NCI-H146 (cell line): ENCODE results near the gene UNKL.
"Not testable (repeated sequence)": the region's sequence is repeated elsewhere in the genome, so short reads cannot be mapped to it uniquely, and the experiment has no call there.

Experiments used
- DNase-seq: peaks from one replicate; lab custom pipeline; 2025; lab: John Stamatoyannopoulos, UW

Gene UNKL

DNA sequence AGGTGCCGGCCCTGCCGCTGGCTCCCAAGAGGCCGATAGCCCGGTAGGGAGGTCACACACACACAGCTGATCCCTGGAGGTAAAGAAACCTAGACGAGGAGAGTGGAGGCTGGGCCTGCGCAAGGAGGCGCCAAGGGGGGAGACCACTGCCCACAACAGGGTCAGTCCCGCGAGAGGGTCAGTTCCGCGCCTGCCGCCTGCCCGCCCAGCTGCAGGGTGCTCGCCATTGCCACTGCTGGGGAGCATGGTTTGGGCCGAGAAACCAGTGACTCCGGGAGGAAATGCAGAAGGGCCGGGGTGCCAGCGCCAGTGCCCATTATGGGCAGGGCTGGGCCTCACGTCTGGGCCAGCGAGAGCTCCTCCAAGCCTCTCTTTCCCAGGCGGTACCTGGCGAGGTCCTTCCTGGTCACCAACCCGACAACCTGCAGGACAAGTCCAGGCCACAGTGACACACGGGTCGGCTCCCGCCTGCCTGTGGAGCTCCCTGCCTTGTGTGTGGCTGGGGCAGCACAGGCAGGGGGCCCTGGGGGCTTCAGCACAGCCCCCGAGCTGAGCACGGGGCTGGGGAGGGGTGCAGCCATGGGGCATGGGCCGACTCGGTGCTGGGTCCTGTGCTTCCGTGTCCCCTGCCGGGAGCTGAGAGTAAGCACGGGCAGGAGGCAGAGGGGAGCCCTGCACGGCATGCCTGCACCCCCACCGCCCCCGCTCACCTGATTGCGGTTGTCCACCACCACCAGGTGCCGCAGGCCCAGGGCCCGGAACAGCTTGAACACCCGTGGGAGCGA lies 32.0 kb upstream of the UNKL start:
- DNase-seq, result no peak

DNA sequence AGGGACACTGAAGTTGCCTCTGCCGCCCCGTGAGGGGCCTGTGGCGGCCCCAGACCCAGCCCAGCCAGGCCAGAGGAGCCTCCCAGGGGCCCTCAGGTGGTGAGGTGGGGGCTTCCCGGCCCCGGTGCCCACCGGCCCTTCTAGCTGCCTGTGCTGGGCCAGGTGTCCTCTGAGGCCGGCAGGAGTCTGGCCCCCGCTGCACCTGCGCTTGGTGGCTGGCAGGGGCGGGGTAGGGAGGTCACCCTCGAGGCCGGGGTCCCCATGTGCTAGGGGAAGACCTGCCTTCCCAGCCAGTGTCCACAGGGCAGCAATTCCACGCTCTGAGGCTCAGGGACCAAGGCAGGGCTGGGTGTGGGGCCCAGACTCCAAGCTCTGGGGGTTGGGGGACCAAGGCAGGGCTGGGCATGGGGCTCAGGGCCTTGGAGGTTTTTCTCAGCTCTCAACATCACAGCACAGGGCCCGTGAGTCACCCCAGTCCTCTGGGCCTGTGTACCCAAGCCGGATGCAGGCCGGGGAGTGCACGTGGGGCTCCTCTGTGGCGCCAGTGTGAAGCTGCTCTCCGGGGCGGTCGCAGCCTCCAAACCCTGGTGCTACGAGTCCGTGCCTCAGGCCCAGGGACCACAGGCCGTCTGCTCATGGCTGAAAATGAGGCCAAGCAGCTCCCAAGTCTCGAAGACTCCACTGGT lies 31.2 kb upstream of the UNKL start:
- DNase-seq, result no peak

DNA sequence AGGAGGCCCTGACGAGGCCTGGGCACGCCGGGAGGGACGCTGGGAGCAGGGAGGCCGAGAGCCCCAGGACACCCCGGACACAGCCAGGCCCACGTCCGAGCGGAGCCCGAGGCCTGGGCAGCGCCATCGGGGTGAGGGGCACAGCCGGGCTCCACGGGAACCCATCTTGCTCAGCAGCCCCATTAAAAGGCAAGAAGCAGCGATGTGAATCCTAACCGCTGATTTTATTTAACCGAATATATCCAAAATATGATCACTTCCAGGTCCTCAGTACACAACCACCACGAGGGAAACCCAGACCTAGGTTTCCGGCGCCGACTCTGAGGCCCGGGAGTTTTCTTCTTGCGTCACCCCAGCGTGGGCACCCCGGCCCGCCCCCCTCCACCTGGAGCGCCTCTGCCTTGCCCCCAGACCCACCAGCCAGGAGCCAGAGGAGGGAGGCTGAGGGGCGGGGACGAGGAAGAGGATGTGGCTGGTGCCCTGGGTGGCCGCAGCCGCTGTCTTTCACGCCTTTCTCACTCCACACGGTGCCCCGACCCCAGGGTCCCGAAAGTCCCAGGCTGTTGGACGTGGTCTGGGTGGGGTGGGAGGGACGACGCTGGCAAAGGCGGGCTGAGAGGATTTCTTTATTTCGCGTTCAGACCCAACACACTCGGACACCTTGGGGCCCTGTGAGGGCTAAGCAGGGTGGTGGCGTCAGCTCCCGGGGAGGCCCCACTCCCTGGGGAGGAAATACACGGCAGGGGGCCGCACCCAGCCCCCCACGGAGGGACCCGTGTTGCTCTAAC lies 30.4 kb upstream of the UNKL start:
- DNase-seq, result no peak

DNA sequence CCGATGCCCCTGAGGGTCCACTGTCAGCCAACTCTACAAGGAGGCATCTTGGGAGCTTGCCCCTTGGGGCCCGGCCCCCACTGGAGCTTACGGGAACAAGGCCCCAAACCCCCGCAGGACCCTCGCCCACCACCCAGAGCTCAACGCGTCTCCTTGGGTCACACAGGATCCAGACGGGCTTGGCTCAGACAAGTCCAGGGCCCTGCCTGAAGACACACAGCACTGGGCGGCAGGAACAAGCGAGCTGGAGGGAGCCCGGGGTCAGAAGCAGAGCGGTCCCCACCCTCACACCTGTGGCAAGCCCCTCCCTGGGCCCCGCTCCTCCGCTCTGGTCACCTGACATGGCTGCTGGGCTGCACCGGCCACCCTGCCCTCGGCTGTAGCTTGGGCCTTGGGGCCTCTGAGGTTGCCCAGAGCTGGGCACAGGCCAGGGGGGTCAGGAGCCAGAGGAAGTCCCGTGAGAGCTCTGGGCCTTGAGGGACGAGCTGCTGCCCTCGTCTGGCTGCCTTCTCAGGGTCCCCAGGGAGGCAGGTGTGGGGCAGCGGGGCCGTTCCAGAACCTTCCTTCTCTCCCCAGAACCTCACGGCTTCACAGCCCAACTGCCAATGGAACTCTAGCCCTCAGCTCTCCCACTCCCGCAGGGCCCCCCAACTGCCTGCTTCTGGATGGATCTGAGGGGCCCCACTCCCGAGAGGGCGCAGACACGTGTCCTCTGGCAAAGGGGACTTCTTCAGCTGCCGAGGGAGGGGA lies 29.7 kb upstream of the UNKL start, which contains the start of gene CCDC154:
CCDC154 (minus strand) TSS at position 577 of the 750 bp plus-strand sequence; CDS start at position 343, 234 bp downstream.
- DNase-seq, result no peak

DNA sequence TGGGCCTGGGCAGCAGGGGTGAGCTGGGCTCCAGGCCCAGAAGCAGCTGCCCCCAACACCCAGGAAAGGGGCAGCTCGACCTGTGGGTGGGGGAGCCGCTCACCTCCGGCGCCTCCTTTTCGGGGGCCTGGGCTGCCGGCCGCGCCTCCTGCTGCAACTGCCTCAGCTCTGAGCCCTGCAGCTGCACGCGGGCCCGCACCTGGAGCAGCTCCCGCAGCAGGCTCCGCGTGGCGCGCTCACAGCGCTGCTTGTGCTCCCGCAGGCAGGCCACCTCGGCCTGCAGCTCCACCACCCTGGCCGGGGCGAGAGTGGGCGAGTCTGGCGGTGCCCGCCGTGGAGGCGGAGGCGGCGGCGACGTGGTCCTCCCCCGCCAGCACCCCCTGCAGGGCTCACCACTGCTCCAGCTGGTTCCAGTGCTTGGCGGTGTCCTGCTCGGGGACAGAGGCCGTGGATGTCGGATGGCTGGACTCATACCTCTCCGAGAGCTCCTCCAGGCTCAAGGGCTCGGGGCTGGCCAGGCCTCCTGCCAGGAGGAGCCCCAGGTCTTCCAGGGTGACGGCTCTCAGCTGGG lies 29.0 kb upstream of the UNKL start:
- DNase-seq, result no peak

DNA sequence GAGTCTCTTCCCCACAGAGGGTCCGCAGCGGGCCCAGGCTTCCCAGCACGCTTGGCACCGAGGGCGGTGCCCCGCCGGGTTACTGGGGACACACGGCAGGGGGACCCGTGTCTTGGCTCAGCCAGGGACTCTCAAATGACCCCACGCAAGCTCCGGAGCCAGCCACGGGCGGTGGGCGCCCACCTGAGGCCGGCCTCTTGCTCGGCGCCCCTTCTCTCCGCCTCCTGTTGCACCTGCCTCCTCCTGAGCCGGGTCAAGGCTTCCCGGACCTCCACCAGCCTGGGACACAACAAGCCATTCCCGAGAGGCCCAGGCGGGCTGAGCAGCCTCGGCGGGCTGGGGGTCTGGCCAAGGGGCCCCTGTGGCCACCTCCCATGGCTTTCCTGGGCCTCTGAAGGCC lies 28.2 kb upstream of the UNKL start:
- no peak for DNase-seq

DNA sequence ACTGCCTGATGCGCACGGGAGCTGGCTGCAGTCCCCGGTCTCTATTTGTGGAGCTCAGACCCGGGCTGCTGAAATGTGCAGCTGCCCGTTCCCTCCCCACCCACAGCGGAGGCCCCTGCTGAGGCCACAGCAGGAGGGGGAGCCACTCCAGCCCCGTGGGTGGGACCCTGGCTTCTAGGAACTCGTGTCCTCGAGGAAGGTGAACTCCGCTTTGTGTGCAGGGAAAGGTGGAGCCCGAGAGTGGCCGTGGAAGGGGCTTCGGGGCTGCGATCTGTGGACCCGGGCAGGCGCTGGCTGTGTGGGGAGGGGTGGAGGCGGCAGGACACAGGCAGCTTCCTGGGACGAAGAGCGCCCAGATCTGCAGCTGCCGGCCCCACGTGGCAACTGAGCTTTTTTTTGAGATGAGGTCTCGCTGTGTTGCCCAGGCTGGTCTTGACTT lies 26.9 kb upstream of the UNKL start:
- peak; percentile 70 for DNase-seq

DNA sequence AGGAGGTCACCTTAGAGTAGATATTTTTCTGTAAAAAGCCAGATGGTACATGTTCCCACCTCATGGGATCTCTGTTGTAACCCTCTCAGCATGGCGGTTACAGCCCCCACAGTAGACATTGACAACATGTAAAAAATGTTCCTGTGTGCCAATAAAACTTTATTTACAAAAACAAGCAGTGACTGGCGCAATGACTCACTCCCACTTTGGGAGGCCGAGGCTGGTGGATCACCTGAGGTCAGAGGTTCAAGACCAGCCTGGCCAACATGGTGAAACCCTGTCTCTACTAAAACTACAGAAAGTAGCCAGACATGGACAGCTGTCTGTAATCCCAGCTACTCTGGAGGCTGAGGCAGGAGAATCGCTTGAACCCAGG lies 25.2 kb upstream of the UNKL start:
- DNase-seq, result not testable (repeated sequence)

DNA sequence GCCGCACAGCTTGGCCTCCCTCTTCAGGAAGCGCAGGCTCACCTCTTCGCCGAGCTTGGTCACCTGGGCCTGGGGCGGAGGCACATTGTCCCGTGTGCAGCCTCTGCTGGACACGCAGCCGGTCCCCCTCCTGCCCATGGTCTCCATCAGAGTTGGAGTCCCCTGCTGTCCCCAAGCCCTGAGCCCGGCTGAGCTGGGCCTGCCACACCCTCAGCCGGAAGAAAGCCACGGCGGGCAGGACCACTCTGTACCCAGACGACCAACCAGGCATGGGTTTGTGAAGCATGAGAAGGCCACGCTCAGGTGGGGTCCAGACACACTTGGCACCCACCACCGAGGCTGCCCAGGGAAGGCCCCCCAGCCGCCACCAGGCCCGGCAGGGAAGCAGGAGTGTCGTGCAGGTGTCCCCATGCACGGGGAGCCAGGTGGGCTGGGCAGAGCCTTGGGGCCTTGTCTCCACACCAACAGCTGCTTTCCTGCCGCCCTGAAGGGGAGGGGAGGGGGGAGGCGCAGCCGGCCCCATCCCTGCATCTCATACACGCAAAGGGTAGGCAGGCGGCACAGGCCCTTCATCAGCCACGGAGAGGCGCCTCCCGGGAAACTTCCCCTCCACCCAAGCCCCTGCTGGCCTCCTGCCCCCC lies 24.7 kb upstream of the UNKL start:
- peak; percentile 91 for DNase-seq

DNA sequence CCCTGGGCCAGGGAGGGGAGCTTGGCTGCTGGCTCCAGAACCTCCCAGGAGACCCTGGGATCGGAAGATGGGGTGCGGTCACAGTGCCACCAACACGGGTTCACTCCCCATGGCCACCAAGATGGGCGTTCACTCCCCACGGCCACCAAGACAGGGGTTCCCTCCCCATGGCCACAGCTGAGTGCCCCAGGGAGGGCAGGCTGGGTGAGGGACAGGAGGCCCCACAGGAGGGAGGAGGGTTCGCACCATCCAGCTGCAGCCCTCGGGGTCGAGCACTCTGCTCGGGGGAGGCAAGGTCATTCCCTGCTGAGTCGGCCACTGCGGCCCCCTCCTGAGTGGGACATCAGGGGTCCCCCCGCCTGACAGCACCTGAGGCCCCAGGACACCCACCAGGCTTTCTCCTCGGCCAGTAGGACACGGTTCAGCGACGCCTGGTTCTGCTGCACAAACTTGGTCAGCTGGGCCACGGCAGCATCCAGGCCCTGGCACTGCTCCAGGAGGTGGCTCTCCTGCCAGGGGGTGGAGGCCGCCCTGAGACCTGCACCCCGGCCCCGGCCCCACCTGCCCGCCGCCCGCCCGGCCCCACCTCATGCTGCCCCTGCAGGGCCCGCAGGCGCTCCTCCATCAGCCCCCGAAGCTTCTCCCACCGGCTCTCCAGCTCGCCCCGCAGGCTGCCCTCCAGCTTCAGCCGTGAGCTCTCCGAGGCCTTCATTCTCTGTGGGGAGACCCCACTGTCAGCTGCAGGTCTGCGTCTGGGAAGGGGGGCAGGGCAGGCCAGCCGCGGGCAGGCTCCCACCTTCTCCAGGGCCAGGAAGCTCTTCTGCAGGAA lies 23.9 kb upstream of the UNKL start:
- peak; percentile 77 for DNase-seq

DNA sequence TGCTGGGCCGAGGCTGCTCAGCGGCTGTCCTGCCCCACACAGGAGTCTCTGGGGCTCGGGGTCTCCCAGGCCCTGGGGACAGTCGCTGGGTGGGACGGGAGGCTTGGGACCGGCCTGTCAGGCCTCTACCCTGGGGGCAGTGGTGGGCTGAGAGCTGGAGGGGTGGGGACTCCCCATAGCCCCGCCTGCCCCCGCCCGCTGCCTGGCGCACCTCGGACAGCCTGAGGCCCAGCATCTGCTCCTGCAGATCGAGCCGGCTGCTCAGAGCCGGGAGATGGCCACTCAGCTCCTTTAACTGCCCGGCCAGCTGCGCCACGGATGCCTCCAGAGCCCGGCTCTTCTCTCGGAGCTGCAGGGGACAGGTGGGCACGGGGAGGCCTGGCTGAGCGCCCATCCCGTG lies 23.1 kb upstream of the UNKL start:
- no peak for DNase-seq

DNA sequence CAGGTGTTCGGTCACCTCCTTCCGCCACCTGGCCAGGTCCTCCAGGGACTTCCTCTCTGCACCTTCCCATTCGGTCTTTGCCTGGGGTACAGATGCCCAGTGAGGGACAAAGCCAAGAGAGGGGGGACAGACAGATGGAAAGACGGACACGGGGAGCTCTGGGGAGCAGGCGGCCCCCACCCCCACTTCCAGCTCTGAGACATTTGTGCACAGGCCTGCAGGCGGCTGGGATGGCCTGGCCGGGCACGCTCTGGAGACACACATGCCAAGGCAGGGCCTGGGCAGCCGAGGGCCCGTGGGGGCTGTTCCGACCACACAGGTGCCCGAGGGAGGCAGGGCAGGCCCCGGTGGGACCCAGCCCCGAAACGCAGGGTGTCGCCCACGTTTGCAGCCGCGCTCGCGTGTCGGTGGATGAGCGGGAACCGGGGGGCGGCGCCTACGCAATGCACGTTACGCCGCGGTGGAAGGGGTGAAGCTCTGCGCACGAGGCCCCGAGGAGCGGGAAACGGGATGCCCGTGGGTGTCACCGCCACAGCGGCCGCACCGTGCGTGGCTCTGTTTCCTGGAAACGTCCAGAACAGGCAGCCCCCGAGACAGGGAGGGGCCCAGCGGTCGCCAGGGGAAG lies 22.3 kb upstream of the UNKL start:
- DNase-seq, result no peak

DNA sequence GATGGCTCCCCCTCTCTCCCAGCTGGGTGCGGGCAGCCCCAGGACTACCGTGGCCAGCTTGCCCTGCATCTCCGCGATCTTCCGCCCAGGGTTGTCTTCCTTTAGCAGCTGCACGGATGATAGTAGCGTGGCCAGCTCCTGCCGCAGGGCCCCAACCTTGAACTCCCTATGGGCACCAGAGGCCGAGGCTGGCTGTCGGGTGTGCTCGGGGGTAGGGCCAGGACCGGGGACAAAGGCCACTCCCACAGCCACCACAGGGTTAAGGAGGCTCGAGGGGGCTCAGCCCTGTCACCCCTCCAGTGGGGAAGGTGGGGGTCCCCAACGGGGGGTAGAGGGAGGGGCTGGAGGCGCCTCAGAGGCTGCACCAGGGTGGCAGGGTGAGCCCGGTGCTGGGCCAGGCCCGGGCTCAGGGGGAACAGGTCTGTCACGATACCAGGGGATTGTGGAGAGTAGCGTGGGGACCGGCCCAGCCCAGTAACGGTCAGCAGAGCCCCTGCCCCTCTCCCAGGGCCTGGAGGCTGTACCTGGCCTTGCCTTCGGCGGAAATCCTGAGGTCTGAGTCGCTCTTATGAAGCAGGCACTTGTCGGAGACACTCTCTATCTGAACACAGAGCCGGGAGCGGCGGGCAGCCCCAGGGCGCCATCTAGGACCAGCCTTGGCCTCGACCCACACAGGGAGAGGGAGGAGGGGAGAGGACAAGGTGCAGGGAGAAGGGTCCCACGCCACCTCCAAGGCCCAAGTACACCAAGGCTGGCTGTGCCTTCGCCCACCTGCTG lies 21.6 kb upstream of the UNKL start:
- no peak for DNase-seq

DNA sequence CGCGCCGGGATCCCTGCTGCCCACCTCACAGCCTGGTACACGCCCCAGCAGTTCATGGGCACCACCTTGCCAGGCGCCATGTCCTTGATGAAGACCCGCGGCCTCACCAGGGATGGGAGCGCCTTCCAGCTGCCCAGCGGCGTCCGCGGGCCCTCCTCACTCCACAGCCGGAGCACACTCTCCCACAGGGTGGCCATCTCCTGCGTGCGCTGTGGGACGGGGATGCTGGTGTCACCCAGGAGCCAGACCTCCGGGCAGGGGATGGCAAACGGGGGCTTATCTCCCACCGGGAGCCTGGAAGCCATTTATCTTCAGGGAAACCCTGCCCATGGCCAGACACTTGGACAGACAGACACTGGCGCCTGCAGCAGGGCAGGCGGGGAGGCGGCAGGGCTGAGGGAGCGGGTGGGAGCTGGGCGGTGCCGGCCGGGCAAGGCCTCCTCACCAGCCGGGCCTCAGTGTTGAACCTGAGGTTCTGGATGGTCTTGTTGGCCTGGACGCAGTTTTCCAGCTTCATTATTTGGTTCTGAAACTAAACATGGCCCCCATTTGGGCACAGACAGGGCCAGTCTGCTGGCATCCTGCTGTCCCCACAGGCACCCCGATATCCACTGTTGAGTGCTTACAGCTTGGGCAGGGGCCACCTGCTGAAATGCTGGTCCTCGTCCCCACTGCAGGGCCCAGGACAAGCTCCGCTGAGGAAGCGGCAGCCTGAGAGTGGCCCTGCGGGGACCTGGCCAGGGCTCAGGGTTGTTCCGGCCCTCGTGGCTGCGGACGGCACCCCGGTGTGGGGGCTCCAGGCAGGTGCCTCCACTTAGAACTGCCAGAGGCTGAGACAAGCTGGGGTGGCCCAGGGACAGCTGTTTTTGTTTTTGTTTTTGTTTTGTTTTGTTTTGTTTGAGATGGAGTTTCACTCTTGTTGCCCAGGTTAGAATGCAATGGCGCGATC lies 20.4 kb upstream of the UNKL start:
- DNase-seq, result no peak

DNA sequence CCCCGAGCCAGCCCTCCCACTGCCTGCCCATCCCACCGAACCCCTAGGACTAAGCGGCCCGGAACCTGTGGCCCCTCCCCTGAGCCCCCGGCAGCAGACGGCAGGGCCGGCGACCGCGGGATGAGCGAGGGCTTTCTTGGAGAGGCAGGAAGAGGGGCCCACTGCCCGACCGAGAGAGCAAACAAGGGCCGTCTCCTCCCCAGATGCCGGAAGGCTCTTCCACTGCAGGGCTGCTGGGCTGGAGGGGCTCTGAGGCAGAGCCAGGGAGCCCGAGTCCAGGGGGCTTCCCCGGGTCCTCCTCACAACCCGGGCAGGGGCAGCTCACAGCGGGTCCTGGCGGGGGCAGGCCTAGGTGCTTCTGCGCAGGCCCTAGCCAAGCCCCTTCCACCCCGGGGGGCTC lies 19.3 kb upstream of the UNKL start:
- no peak for DNase-seq

DNA sequence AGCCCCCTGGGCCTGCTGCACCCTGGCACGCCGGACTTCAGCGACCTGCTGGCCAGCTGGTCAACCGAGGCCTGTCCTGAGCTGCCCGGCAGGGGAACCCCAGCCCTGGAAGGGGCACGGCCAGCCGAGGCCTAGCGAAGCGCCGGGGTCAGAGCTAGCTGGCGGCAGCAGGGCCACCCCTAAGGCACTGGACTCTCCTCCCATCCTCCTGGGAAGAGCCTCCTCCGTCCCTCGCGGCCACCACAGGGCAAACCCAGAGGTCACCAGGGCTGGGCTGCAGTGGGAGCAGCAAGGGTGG lies 18.7 kb upstream of the UNKL start:
- DNase-seq, result no peak

DNA sequence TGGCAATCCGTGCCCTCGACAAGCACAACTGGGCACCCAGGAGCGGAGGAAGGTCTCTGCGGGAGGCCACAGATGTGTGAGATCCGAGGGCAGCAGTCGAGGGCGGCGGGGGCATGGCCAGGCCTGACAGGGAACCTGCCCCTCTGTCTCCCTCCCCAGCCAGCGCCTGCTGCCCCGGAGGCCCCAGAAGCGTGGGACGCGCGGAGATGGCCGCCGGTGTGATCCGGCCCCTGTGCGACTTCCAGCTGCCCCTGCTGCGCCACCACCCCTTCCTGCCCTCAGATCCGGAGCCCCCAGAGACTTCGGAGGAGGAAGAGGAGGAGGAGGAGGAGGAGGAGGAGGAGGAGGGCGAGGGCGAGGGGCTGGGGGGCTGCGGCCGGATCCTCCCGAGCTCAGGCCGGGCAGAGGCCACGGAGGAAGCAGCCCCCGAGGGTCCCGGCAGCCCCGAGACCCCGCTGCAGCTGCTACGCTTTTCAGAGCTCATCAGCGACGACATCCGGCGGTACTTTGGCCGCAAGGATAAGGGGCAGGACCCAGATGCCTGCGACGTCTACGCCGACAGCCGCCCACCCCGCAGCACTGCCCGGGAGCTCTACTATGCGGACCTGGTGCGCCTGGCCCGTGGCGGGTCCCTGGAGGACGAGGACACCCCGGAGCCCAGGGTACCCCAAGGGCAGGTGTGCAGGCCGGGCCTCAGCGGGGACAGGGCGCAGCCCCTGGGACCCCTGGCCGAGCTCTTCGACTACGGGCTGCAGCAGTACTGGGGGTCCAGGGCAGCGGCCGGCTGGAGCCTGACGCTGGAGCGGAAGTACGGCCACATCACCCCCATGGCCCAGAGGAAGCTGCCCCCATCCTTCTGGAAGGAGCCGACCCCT lies 18.1 kb upstream of the UNKL start:
- DNase-seq, result no peak
